ENCODE results near the gene ELP4. TPM values are rescaled to one million over a fixed set of nuclear protein-coding genes. Genes with fewer than 3 reads are reported as not detected.

Gene ELP4
- polyA plus RNA-seq, 2 of the 4 experiments (the other 2 are of a cell fraction), result 16.9 to 26.0 TPM

DNA sequence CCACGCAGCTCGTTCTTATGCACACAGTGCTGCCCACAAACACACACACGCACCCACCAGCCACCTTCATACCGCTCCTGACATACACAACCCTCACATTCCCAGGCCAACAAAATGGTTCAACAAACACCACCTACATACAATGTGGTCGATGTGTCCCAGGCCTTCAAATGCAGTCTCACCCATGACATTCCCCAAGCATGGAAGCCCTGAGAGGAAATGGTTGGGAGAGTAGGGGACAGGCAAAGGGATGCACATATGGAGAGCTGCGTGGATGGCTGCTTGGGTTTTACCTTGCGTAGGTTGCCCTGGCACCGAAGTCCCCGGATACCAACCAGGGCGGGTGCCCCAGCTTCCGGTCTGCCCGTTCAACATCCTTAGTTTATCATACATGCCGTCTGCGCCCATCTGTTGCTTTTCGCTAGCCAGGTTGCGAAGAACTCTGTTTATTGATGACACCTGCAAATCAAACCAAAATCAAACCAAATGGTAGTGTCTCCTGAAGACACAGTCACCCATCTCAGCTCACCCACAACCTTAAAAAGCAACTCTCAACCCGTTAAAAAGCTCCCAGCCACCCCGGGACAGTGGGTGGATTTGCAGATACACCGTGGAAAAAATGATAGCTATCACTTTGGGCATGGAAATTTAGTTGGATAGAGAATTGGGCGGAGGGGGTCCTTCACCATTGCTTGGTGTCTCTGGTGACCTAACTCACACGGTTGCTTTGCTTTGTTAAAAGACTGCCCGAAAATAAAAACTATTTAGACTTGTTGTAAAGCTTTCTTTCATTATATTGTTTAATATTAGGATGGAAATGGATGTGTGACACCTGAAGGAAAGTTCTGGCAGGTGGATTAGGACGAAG, 291.1 kb downstream of the ELP4 start:
- no peak for DNase-seq (ENCODE audit: low read depth in 1 of 2, low spot score in 1 of 2)
- H3K4me1 ChIP-seq, result no peaks in the 10 kb centered on the region
- no peak for FAIRE-seq
- no peak overlapping the region for H3K4me3 ChIP-seq
- TF ChIP-seq KDM1A (IDR thresholded peaks at IDR 0.05; ENCODE audit: low read depth), result no peak
- no peak overlapping the region for H3K4me2 ChIP-seq
- no peak overlapping the region for H3K27ac ChIP-seq
- CTCF ChIA-PET, result interaction anchor here (1.3 kb wide), 1 partner anchor 31 kb away, joined by 3 read pairs; no protein-coding TSS in a partner anchor
- 74% methylated on average over 23 of the region's 23 CpGs for WGBS (ENCODE audit: missing lambda C conversion rate)
- H3K9me3 ChIP-seq, result no peaks in the 10 kb centered on the region
- no peak for ATAC-seq
- POLR2A ChIA-PET, result no interaction called here

DNA sequence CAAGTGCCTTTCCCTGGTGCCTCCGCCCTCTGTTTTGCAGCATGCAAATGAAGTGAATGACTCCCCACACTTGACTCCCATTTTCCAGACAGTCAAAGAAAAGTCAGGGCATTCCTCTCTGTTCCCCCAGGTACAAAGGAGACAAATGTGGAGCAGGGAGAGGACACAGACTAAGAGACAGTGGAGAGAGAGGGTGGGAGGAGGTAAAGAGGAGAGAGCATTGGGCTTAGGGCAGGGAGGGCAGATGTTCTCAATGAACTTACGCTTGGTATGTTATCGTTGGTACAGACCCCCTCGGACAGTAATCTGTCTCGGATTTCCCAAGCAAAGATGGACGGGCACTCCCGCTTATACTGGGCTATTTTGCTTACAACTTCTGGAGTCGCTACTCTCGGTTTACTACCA, 291.7 kb downstream of the ELP4 start:
- DNase-seq (ENCODE audit: low read depth in 1 of 2, low spot score in 1 of 2) (no peak), ATAC-seq (no peak), FAIRE-seq (no peak)
- WGBS (ENCODE audit: missing lambda C conversion rate), result 80% methylated on average over 9 of the region's 9 CpGs
- Histone ChIP-seq H3K9me3 (no peaks in the 10 kb centered on the region), H3K4me3 (no peak overlapping the region), H3K4me1 (no peaks in the 10 kb centered on the region), H3K4me2 (no peak overlapping the region), H3K27ac (no peak overlapping the region)
- ChIA-PET CTCF (interaction anchor here (1.3 kb wide), 1 partner anchor 32 kb away, joined by 3 read pairs; no protein-coding TSS in a partner anchor), POLR2A (no interaction called here)
- TF ChIP-seq EP300 (IDR thresholded peaks at IDR 0.05) (no peak), BCL3 (IDR thresholded peaks at IDR 0.05) (no peak), ELK1 (IDR thresholded peaks at IDR 0.05; ENCODE audit: low read depth, low read length) (no peak), NPAS2 (CRISPR knock-in tag; IDR thresholded peaks at IDR 0.05; ENCODE audit: borderline replicate concordance) (no peak), CHD4 (IDR thresholded peaks at IDR 0.05; ENCODE audit: borderline replicate concordance) (no peak), RNF2 (IDR thresholded peaks at IDR 0.05; ENCODE audit: borderline replicate concordance, low read depth) (no peak), GATA3 (IDR thresholded peaks at IDR 0.05; ENCODE audit: borderline replicate concordance) (no peak), HOXB13 (CRISPR knock-in tag; IDR thresholded peaks at IDR 0.05; ENCODE audit: low read depth) (no peak)
- TF ChIP-seq, protein P1, sequence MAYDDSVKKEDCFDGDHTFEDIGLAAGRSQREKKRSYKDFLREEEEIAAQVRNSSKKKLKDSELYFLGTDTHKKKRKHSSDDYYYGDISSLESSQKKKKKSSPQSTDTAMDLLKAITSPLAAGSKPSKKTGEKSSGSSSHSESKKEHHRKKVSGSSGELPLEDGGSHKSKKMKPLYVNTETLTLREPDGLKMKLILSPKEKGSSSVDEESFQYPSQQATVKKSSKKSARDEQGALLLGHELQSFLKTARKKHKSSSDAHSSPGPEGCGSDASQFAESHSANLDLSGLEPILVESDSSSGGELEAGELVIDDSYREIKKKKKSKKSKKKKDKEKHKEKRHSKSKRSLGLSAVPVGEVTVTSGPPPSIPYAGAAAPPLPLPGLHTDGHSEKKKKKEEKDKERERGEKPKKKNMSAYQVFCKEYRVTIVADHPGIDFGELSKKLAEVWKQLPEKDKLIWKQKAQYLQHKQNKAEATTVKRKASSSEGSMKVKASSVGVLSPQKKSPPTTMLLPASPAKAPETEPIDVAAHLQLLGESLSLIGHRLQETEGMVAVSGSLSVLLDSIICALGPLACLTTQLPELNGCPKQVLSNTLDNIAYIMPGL (CRISPR knock-in tag; IDR thresholded peaks at IDR 0.05; ENCODE audit: borderline replicate concordance), result no peak
- TF ChIP-seq, protein P2, sequence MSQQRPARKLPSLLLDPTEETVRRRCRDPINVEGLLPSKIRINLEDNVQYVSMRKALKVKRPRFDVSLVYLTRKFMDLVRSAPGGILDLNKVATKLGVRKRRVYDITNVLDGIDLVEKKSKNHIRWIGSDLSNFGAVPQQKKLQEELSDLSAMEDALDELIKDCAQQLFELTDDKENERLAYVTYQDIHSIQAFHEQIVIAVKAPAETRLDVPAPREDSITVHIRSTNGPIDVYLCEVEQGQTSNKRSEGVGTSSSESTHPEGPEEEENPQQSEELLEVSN (IDR thresholded peaks at IDR 0.05; ENCODE audit: borderline replicate concordance, low read depth), result no peak

DNA sequence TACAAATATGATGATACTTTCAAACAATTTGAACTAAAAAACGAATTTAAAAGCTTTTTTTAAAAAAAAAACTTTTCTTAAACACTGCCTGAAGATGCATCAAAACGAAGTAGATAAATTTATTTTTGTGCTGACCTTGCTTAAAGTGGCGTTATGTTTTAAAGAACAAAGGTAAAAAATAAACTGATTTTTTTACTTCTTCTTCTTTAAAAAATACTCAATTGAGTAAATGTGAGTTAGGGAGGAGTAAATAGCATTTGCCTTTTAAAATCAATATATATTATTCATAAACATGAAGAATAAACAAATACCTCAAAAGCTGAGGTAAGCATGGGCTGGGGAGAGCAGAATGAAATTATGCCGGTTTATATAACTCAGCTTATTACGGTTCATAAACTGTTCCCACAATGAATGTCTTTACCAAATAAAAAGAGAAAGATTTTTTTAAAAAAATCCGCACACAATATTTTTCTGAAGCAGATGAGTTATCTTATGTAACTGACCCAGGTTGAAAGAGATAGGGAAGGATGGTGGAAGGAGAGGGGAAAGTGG, 292.5 kb downstream of the ELP4 start:
- no peak overlapping the region for H3K4me2 ChIP-seq
- H3K9me3 ChIP-seq, result no peaks in the 10 kb centered on the region
- 63% methylated on average over 6 of the region's 6 CpGs for WGBS (ENCODE audit: missing lambda C conversion rate)
- CTCF ChIA-PET, result interaction anchor here (1.3 kb wide), 1 partner anchor 32 kb away, joined by 3 read pairs; no protein-coding TSS in a partner anchor
- ATAC-seq (no peak), FAIRE-seq (no peak), DNase-seq (ENCODE audit: low read depth in 1 of 2, low spot score in 1 of 2) (no peak)
- H3K27ac ChIP-seq, result no peak overlapping the region
- POLR2A ChIA-PET, result no interaction called here
- TF ChIP-seq MAFK (IDR thresholded peaks at IDR 0.05; ENCODE audit: partially characterized antibody) (peak; percentile 86), ELK1 (IDR thresholded peaks at IDR 0.05; ENCODE audit: low read depth, low read length) (no peak)
- no peak overlapping the region for H3K4me3 ChIP-seq
- H3K4me1 ChIP-seq, result no peaks in the 10 kb centered on the region

All from A549 (cell line).